ENCODE results near the gene ABCD1. TPM values are rescaled to one million over a fixed set of nuclear protein-coding genes. Genes with fewer than 3 reads are reported as not detected.

The ABCD1 gene
- total RNA-seq, 1 donor from 2014 or later, result 19.7 TPM

DNA sequence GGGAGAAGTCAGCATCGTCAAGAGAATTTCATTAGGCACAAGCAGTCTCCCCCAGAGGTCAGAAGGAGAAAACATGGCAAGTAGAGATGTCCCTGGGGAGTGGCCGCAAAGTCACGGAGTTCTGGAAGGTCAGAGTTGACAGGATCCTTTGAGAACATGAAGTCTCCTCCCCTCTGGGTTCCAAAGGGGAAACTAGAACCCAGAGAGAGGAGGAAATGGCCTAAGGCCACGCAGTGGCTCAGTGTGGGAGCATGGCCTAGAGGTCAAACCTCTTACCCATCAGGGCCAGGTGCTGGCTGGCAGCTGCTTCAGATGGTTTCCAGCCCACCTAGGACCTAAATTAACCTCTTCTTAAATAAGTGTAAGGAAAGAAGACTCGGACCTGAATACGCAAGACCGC is 68.6 kb downstream of the ABCD1 start:
- Mint-ChIP-seq H3K27ac (ENCODE audit: unreplicated experiment) (peak overlapping the region; percentile 92), H3K4me3 (ENCODE audit: unreplicated experiment) (peak overlapping the region; percentile 91), H3K27me3 (ENCODE audit: unreplicated experiment) (no peaks in the 10 kb centered on the region), H3K9me3 (ENCODE audit: unreplicated experiment) (no peaks in the 10 kb centered on the region), H3K36me3 (ENCODE audit: unreplicated experiment) (peaks cover 5% of the 10 kb centered on the region), H3K4me1 (ENCODE audit: unreplicated experiment) (peaks cover 13% of the 10 kb centered on the region)
- no peak for TF ChIP-seq CTCF (IDR thresholded peaks at IDR 0.05)
- no peak for DNase-seq (ENCODE audit: extremely low spot score, unreplicated experiment)

Other genes with a start within 250 kb of the ABCD1 start
- 1,581 and 1,633 TPM in 2 replicates for gene BGN, start 229.9 kb upstream of the ABCD1 start, total RNA-seq
- 0.21 and 0.39 TPM in 2 replicates for gene ATP2B3, start 207.2 kb upstream of the ABCD1 start, total RNA-seq
- gene CCNQ, start 125.7 kb upstream of the ABCD1 start, total RNA-seq, result 16.0 and 18.8 TPM in 2 replicates
- 0.91 and 1.3 TPM in 2 replicates for gene DUSP9, start 77.7 kb upstream of the ABCD1 start, total RNA-seq
- 3.6 and 5.1 TPM in 2 replicates for gene PNCK, start 51.0 kb upstream of the ABCD1 start, total RNA-seq
- 74.1 and 77.0 TPM in 2 replicates for gene SLC6A8, start 36.9 kb upstream of the ABCD1 start, total RNA-seq
- gene BCAP31, start 469 bp upstream of the ABCD1 start, total RNA-seq, result 172 and 188 TPM in 2 replicates
- 8.7 and 9.1 TPM in 2 replicates for gene PLXNB3, start 39.4 kb downstream of the ABCD1 start, total RNA-seq
- gene SRPK3, start 56.2 kb downstream of the ABCD1 start, total RNA-seq, result not detected in 2 replicates
- gene IDH3G, start 69.5 kb downstream of the ABCD1 start, total RNA-seq, result 63.5 and 64.8 TPM in 2 replicates
- 287 and 297 TPM in 2 replicates for gene SSR4, start 69.8 kb downstream of the ABCD1 start, total RNA-seq
- 23.9 and 26.6 TPM in 2 replicates for gene PDZD4, start 105.7 kb downstream of the ABCD1 start, total RNA-seq
- 13.0 and 16.6 TPM in 2 replicates for gene L1CAM, start 161.3 kb downstream of the ABCD1 start, total RNA-seq
- gene AVPR2, start 179.8 kb downstream of the ABCD1 start, total RNA-seq, result not detected in 2 replicates
- 4.9 and 5.3 TPM in 2 replicates for gene ARHGAP4, start 201.4 kb downstream of the ABCD1 start, total RNA-seq
- gene NAA10, start 210.2 kb downstream of the ABCD1 start, total RNA-seq, result 94.1 and 96.6 TPM in 2 replicates
- gene RENBP, start 219.8 kb downstream of the ABCD1 start, total RNA-seq, result 18.7 and 18.9 TPM in 2 replicates
- 73.7 and 74.8 TPM in 2 replicates for gene HCFC1, start 247.0 kb downstream of the ABCD1 start, total RNA-seq
- 19.2 and 19.3 TPM in 2 replicates for gene TMEM187, start 247.9 kb downstream of the ABCD1 start, total RNA-seq

All from osteocyte (in vitro differentiated cells).